Measurements from ENCODE around the gene STAU1. TPM values are rescaled to one million over a fixed set of nuclear protein-coding genes. Genes with fewer than 3 reads are reported as not detected.

The STAU1 gene
- total RNA-seq, 2 experiments from 2014 or later = 61.4 to 65.8 TPM

- Mint-ChIP-seq H3K27ac (peak overlapping the region; percentile 38), H3K9me3 (no peaks in the 10 kb centered on the region), H3K36me3 (ENCODE audit: low read depth) (peaks cover 60% of the 10 kb centered on the region), H3K4me1 (ENCODE audit: low read depth) (peaks cover 43% of the 10 kb centered on the region), H3K27me3 (no peaks in the 10 kb centered on the region), H3K4me3 (no peak overlapping the region)
- no peaks in the 10 kb centered on the region for H3K27me3 ChIP-seq (ENCODE audit: control insufficient read depth in 1 of 2, insufficient read depth in 2 of 2, low read length in 2 of 2)
- peaks cover 6% of the 10 kb centered on the region for H3K4me1 ChIP-seq (ENCODE audit: insufficient read depth, low read length)
- ChIA-PET CTCF (no interaction called here), POLR2A (no interaction called here)
- DNase-seq (peak in 1 of 14 experiments; percentile 7), ATAC-seq (ENCODE audit: poor library complexity) (peak; percentile 37)
- TF ChIP-seq CTCF (IDR thresholded peaks at IDR 0.05) = no peak
- intact Hi-C loops (cut with DNase I, micrococcal nuclease) = loop anchor here in 1 of 2 experiments (2.0 kb wide), 1 partner anchor 25 kb away; no protein-coding TSS in a partner anchor
- H3K27ac ChIP-seq (ENCODE audit: low read depth in 1 of 2, low read length in 2 of 2) = no peak overlapping the region
- peaks cover 50% of the 10 kb centered on the region for H3K36me3 ChIP-seq (ENCODE audit: insufficient read depth, low read length)
- no peak overlapping the region for H3K4me3 ChIP-seq (ENCODE audit: low read length)
- H3K9me3 ChIP-seq (ENCODE audit: control insufficient read depth in 1 of 2, insufficient read depth in 1 of 2, low read length in 2 of 2) = no peaks in the 10 kb centered on the region
Measured at GRCh38 chr20:49161428-49162152, 26.5 kb downstream of the STAU1 start.

- DNase-seq (no peak), ATAC-seq (ENCODE audit: poor library complexity) (no peak)
- no peak for TF ChIP-seq CTCF (IDR thresholded peaks at IDR 0.05)
- no peak overlapping the region for H3K4me3 ChIP-seq (ENCODE audit: low read length)
- H3K36me3 Mint-ChIP-seq (ENCODE audit: low read depth) = peaks cover 59% of the 10 kb centered on the region
- no peak overlapping the region for H3K27ac ChIP-seq (ENCODE audit: low read depth in 1 of 2, low read length in 2 of 2)
- H3K4me3 Mint-ChIP-seq = peak overlapping the region; percentile 16
- intact Hi-C loops (cut with DNase I, micrococcal nuclease) = loop anchor here in 1 of 2 experiments (2.0 kb wide), 1 partner anchor 27 kb away; no protein-coding TSS in a partner anchor
- H3K9me3 ChIP-seq (ENCODE audit: control insufficient read depth in 1 of 2, insufficient read depth in 1 of 2, low read length in 2 of 2) = no peaks in the 10 kb centered on the region
- H3K9me3 Mint-ChIP-seq = no peaks in the 10 kb centered on the region
- POLR2A ChIA-PET = no interaction called here
- peaks cover 42% of the 10 kb centered on the region for H3K36me3 ChIP-seq (ENCODE audit: insufficient read depth, low read length)
- peaks cover 6% of the 10 kb centered on the region for H3K4me1 ChIP-seq (ENCODE audit: insufficient read depth, low read length)
- peak overlapping the region; percentile 73 for H3K27ac Mint-ChIP-seq
- H3K27me3 Mint-ChIP-seq = no peaks in the 10 kb centered on the region
- H3K4me1 Mint-ChIP-seq (ENCODE audit: low read depth) = peaks cover 40% of the 10 kb centered on the region
- no peaks in the 10 kb centered on the region for H3K27me3 ChIP-seq (ENCODE audit: control insufficient read depth in 1 of 2, insufficient read depth in 2 of 2, low read length in 2 of 2)
- CTCF ChIA-PET = interaction anchor here (1.5 kb wide), 1 partner anchor 57 kb away, joined by 3 read pairs; no protein-coding TSS in a partner anchor
Measured at GRCh38 chr20:49160057-49160929, 27.8 kb downstream of the STAU1 start.

GRCh38 chr20:49157146-49157545 lies 31.0 kb downstream of the STAU1 start:
- ATAC-seq (ENCODE audit: poor library complexity) (no peak), DNase-seq (no peak)
- Histone ChIP-seq H3K27me3 (ENCODE audit: control insufficient read depth in 1 of 2, insufficient read depth in 2 of 2, low read length in 2 of 2) (no peaks in the 10 kb centered on the region), H3K27ac (ENCODE audit: low read depth in 1 of 2, low read length in 2 of 2) (no peak overlapping the region), H3K4me1 (ENCODE audit: insufficient read depth, low read length) (peaks cover 6% of the 10 kb centered on the region), H3K36me3 (ENCODE audit: insufficient read depth, low read length) (peaks cover 33% of the 10 kb centered on the region), H3K4me3 (ENCODE audit: low read length) (no peak overlapping the region), H3K9me3 (ENCODE audit: control insufficient read depth in 1 of 2, insufficient read depth in 1 of 2, low read length in 2 of 2) (no peaks in the 10 kb centered on the region)
- ChIA-PET CTCF (no interaction called here), POLR2A (no interaction called here)
- peaks cover 66% of the 10 kb centered on the region for H3K36me3 Mint-ChIP-seq (ENCODE audit: low read depth)
- no peak overlapping the region for H3K27ac Mint-ChIP-seq
- no peak for TF ChIP-seq CTCF (IDR thresholded peaks at IDR 0.05)
- H3K27me3 Mint-ChIP-seq = no peaks in the 10 kb centered on the region
- H3K9me3 Mint-ChIP-seq = no peaks in the 10 kb centered on the region
- H3K4me1 Mint-ChIP-seq (ENCODE audit: low read depth) = peaks cover 38% of the 10 kb centered on the region
- intact Hi-C loops (cut with DNase I, micrococcal nuclease) = no loop called here
- H3K4me3 Mint-ChIP-seq = no peak overlapping the region

Data from CD4-positive, alpha-beta T cell (primary cell).